WTC11 (cell line): ENCODE results near the gene TSPAN5.

Experiments used
- CBFB ChIP-seq: sonication (generic); formaldehyde crosslinking; IDR thresholded peaks from 2 replicates; pipeline ENCODE4 v1.8.1; 2022; ENCODE audit warnings: mild to moderate bottlenecking, low read depth, missing genetic modification reagents
- CREB1 ChIP-seq: sonication (generic); formaldehyde crosslinking; IDR thresholded peaks from 2 replicates; pipeline ENCODE4 v1.8.0; 2023; ENCODE audit warnings: mild to moderate bottlenecking, missing genetic modification reagents
- CTCF ChIP-seq: fragments of 200-600 bp; IDR thresholded peaks from 2 replicates; pipeline ENCODE4 v1.8.0; 2022; ENCODE audit warnings: antibody characterized with exemption
- FOXP4 ChIP-seq: sonication (generic); formaldehyde crosslinking; IDR thresholded peaks from 2 replicates; pipeline ENCODE4 v1.8.0; 2022; ENCODE audit warnings: mild to moderate bottlenecking, missing genetic modification reagents
- IRF2 ChIP-seq: sonication (generic); formaldehyde crosslinking; IDR thresholded peaks from 2 replicates; pipeline ENCODE4 v1.8.0; 2022; ENCODE audit warnings: low read depth, missing genetic modification reagents, borderline replicate concordance
- KAT7 ChIP-seq: sonication (generic); formaldehyde crosslinking; IDR thresholded peaks from 2 replicates; pipeline ENCODE4 v1.8.1; 2023; ENCODE audit warnings: missing genetic modification reagents, mild to moderate bottlenecking, borderline replicate concordance
- MAX ChIP-seq: sonication (generic); formaldehyde crosslinking; IDR thresholded peaks from 2 replicates; pipeline ENCODE4 v1.8.0; 2022; ENCODE audit warnings: mild to moderate bottlenecking, missing genetic modification reagents
- NR1H2 ChIP-seq: sonication (generic); formaldehyde crosslinking; IDR thresholded peaks from 2 replicates; pipeline ENCODE4 v1.9.0; 2021; ENCODE audit warnings: mild to moderate bottlenecking, moderate library complexity, missing genetic modification reagents
- RELA ChIP-seq: sonication (generic); formaldehyde crosslinking; IDR thresholded peaks from 2 replicates; pipeline ENCODE4 v1.8.1; 2022; ENCODE audit warnings: missing genetic modification reagents, mild to moderate bottlenecking, borderline replicate concordance
- TP53 ChIP-seq: sonication (generic); formaldehyde crosslinking; IDR thresholded peaks from 2 replicates; pipeline ENCODE4 v1.8.1; 2023; ENCODE audit warnings: mild to moderate bottlenecking, missing genetic modification reagents
- ZBTB43 ChIP-seq: sonication (generic); formaldehyde crosslinking; IDR thresholded peaks from 2 replicates; pipeline ENCODE4 v1.8.1; 2023; ENCODE audit warnings: mild to moderate bottlenecking, missing genetic modification reagents
- ZNF281 ChIP-seq: sonication (generic); formaldehyde crosslinking; IDR thresholded peaks from 2 replicates; pipeline ENCODE4 v1.8.0; 2023; ENCODE audit warnings: mild to moderate bottlenecking, missing genetic modification reagents
- ZNF317 ChIP-seq: sonication (generic); formaldehyde crosslinking; IDR thresholded peaks from 2 replicates; pipeline ENCODE4 v1.8.1; 2023; ENCODE audit warnings: low read depth, mild to moderate bottlenecking, moderate library complexity, missing genetic modification reagents, borderline replicate concordance

GRCh38 chr4:98469771-98470170 lies 188.6 kb downstream of the TSPAN5 start:
- no peak for TF ChIP-seq FOXP4 (CRISPR knock-in tag)
- no peak for TF ChIP-seq CTCF
- TF ChIP-seq ZNF317 (CRISPR knock-in tag), result no peak
- TF ChIP-seq MAX, result no peak
- no peak for TF ChIP-seq ZNF281 (CRISPR knock-in tag)
- TF ChIP-seq KAT7 (CRISPR knock-in tag), result no peak
- no peak for TF ChIP-seq ZBTB43 (CRISPR knock-in tag)
- TF ChIP-seq IRF2 (CRISPR knock-in tag), result no peak
- no peak for TF ChIP-seq NR1H2
- no peak for TF ChIP-seq CREB1 (CRISPR knock-in tag)
- TF ChIP-seq TP53 (CRISPR knock-in tag), result no peak
- no peak for TF ChIP-seq RELA
- no peak for TF ChIP-seq CBFB
